ENCODE data around the gene MMAB. TPM values are rescaled to one million over a fixed set of nuclear protein-coding genes. Genes with fewer than 3 reads are reported as not detected.
A peak's percentile ranks its signal among the peaks of the same experiment; 100 is the strongest.

Gene MMAB
- total RNA-seq: 10 to 100 TPM; 33.1 to 49.3 (median 38.4) TPM

GRCh38 chr12:109573029-109573913, at the start of gene MMAB, which contains the start of gene MVK:
TSS of gene MMAB (minus strand) at chr12:109573504. CDS start at chr12:109573480, 24 bp downstream.
TSS of gene MVK (plus strand) at chr12:109573794. CDS start at chr12:109574823, 1,029 bp downstream.
- H3K9me3 Mint-ChIP-seq: no peaks in the 10 kb centered on the region
- DNase-seq (peak; percentile 97), ATAC-seq (peak; percentile 97 to 98)
- H3K27me3 Mint-ChIP-seq (ENCODE audit: low read depth): no peaks in the 10 kb centered on the region
- peaks cover 13% of the 10 kb centered on the region for H3K36me3 Mint-ChIP-seq (ENCODE audit: insufficient read depth)
- peak within 1 kb of the TSS; percentile 87 for H3K4me3 Mint-ChIP-seq
- H3K4me1 Mint-ChIP-seq (ENCODE audit: low read depth): peaks cover 26% of the 10 kb centered on the region

- DNase-seq (no peak), ATAC-seq (no peak)
- Mint-ChIP-seq H3K4me1 (ENCODE audit: low read depth) (peaks cover 2% of the 10 kb centered on the region), H3K9me3 (no peaks in the 10 kb centered on the region), H3K4me3 (no peak overlapping the region), H3K27me3 (ENCODE audit: low read depth) (peaks cover 30% of the 10 kb centered on the region), H3K36me3 (ENCODE audit: insufficient read depth) (no peaks in the 10 kb centered on the region)
These were observed 48.6 kb upstream of the MMAB start for GRCh38 chr12:109621901-109622364.

- DNase-seq (no peak), ATAC-seq (no peak)
- Mint-ChIP-seq H3K4me1 (ENCODE audit: low read depth) (peaks cover 2% of the 10 kb centered on the region), H3K36me3 (ENCODE audit: insufficient read depth) (no peaks in the 10 kb centered on the region), H3K9me3 (no peaks in the 10 kb centered on the region), H3K27me3 (ENCODE audit: low read depth) (peaks cover 31% of the 10 kb centered on the region), H3K4me3 (no peak overlapping the region)
These were observed 47.9 kb upstream of the MMAB start for GRCh38 chr12:109621211-109621694.

GRCh38 chr12:109619002-109619604, 45.8 kb upstream of the MMAB start:
- H3K27me3 Mint-ChIP-seq (ENCODE audit: low read depth): peaks cover 37% of the 10 kb centered on the region
- H3K4me1 Mint-ChIP-seq (ENCODE audit: low read depth): peaks cover 2% of the 10 kb centered on the region
- no peaks in the 10 kb centered on the region for H3K36me3 Mint-ChIP-seq (ENCODE audit: insufficient read depth)
- no peaks in the 10 kb centered on the region for H3K9me3 Mint-ChIP-seq
- no peak overlapping the region for H3K4me3 Mint-ChIP-seq
- DNase-seq (no peak), ATAC-seq (no peak)

GRCh38 chr12:109618082-109618481, 44.8 kb upstream of the MMAB start:
- H3K4me3 Mint-ChIP-seq: no peak overlapping the region
- peaks cover 2% of the 10 kb centered on the region for H3K4me1 Mint-ChIP-seq (ENCODE audit: low read depth)
- no peak for ATAC-seq
- no peak for DNase-seq
- H3K27me3 Mint-ChIP-seq (ENCODE audit: low read depth): peaks cover 41% of the 10 kb centered on the region
- no peaks in the 10 kb centered on the region for H3K36me3 Mint-ChIP-seq (ENCODE audit: insufficient read depth)
- no peaks in the 10 kb centered on the region for H3K9me3 Mint-ChIP-seq

GRCh38 chr12:109617491-109617890, 44.2 kb upstream of the MMAB start:
- peaks cover 2% of the 10 kb centered on the region for H3K4me1 Mint-ChIP-seq (ENCODE audit: low read depth)
- H3K4me3 Mint-ChIP-seq: no peak overlapping the region
- no peaks in the 10 kb centered on the region for H3K9me3 Mint-ChIP-seq
- ATAC-seq: no peak
- peaks cover 47% of the 10 kb centered on the region for H3K27me3 Mint-ChIP-seq (ENCODE audit: low read depth)
- no peaks in the 10 kb centered on the region for H3K36me3 Mint-ChIP-seq (ENCODE audit: insufficient read depth)
- DNase-seq: no peak

- Mint-ChIP-seq H3K9me3 (no peaks in the 10 kb centered on the region), H3K4me3 (no peak overlapping the region), H3K36me3 (ENCODE audit: insufficient read depth) (no peaks in the 10 kb centered on the region), H3K27me3 (ENCODE audit: low read depth) (peaks cover 47% of the 10 kb centered on the region), H3K4me1 (ENCODE audit: low read depth) (no peaks in the 10 kb centered on the region)
- no peak for ATAC-seq
- DNase-seq: no peak
These were observed 42.4 kb upstream of the MMAB start for GRCh38 chr12:109615556-109616229.

GRCh38 chr12:109613649-109614455, 40.5 kb upstream of the MMAB start:
- ATAC-seq (no peak), DNase-seq (no peak)
- H3K27me3 Mint-ChIP-seq (ENCODE audit: low read depth): peaks cover 47% of the 10 kb centered on the region
- H3K4me3 Mint-ChIP-seq: no peak overlapping the region
- no peaks in the 10 kb centered on the region for H3K9me3 Mint-ChIP-seq
- H3K36me3 Mint-ChIP-seq (ENCODE audit: insufficient read depth): no peaks in the 10 kb centered on the region
- no peaks in the 10 kb centered on the region for H3K4me1 Mint-ChIP-seq (ENCODE audit: low read depth)

- peaks cover 47% of the 10 kb centered on the region for H3K27me3 Mint-ChIP-seq (ENCODE audit: low read depth)
- no peaks in the 10 kb centered on the region for H3K9me3 Mint-ChIP-seq
- H3K4me3 Mint-ChIP-seq: no peak overlapping the region
- no peaks in the 10 kb centered on the region for H3K36me3 Mint-ChIP-seq (ENCODE audit: insufficient read depth)
- ATAC-seq: no peak
- no peaks in the 10 kb centered on the region for H3K4me1 Mint-ChIP-seq (ENCODE audit: low read depth)
- DNase-seq: no peak
These were observed 39.7 kb upstream of the MMAB start for GRCh38 chr12:109612975-109613502.

- no peak for DNase-seq
- H3K27me3 Mint-ChIP-seq (ENCODE audit: low read depth): peaks cover 43% of the 10 kb centered on the region
- H3K9me3 Mint-ChIP-seq: no peaks in the 10 kb centered on the region
- ATAC-seq: no peak
- no peak overlapping the region for H3K4me3 Mint-ChIP-seq
- no peaks in the 10 kb centered on the region for H3K36me3 Mint-ChIP-seq (ENCODE audit: insufficient read depth)
- no peaks in the 10 kb centered on the region for H3K4me1 Mint-ChIP-seq (ENCODE audit: low read depth)
These were observed 38.7 kb upstream of the MMAB start for GRCh38 chr12:109612003-109612402.

- DNase-seq (no peak), ATAC-seq (no peak)
- H3K36me3 Mint-ChIP-seq (ENCODE audit: insufficient read depth): no peaks in the 10 kb centered on the region
- no peak overlapping the region for H3K4me3 Mint-ChIP-seq
- H3K27me3 Mint-ChIP-seq (ENCODE audit: low read depth): peaks cover 40% of the 10 kb centered on the region
- H3K9me3 Mint-ChIP-seq: no peaks in the 10 kb centered on the region
- no peaks in the 10 kb centered on the region for H3K4me1 Mint-ChIP-seq (ENCODE audit: low read depth)
These were observed 37.9 kb upstream of the MMAB start for GRCh38 chr12:109611223-109611622.

GRCh38 chr12:109610523-109610922, 37.2 kb upstream of the MMAB start:
- H3K36me3 Mint-ChIP-seq (ENCODE audit: insufficient read depth): no peaks in the 10 kb centered on the region
- no peaks in the 10 kb centered on the region for H3K4me1 Mint-ChIP-seq (ENCODE audit: low read depth)

GRCh38 chr12:109609342-109609741, 36.0 kb upstream of the MMAB start:
- H3K9me3 Mint-ChIP-seq: no peaks in the 10 kb centered on the region
- DNase-seq (no peak), ATAC-seq (no peak)
- peaks cover 25% of the 10 kb centered on the region for H3K27me3 Mint-ChIP-seq (ENCODE audit: low read depth)
- no peak overlapping the region for H3K4me3 Mint-ChIP-seq
- H3K36me3 Mint-ChIP-seq (ENCODE audit: insufficient read depth): no peaks in the 10 kb centered on the region
- H3K4me1 Mint-ChIP-seq (ENCODE audit: low read depth): no peaks in the 10 kb centered on the region

More at GRCh38 chr12:109610523-109610922, 37.2 kb upstream of the MMAB start:
- Mint-ChIP-seq H3K27me3 (ENCODE audit: low read depth) (peaks cover 34% of the 10 kb centered on the region), H3K9me3 (no peaks in the 10 kb centered on the region), H3K4me3 (no peak overlapping the region)
- DNase-seq: no peak
- no peak for ATAC-seq

Measured in activated T-cell treated with anti-CD3 and anti-CD28 coated beads, Interleukin-2, amount 50 U/mL, for 4 hours (primary cell).